ENCODE measurements around the gene ZFYVE28.

Gene ZFYVE28

GRCh38 chr4:2271279-2272025, 147.0 kb downstream of the ZFYVE28 start:
- no peak for TF ChIP-seq CTCF (IDR thresholded peaks at IDR 0.05; ENCODE audit: control insufficient read depth, extremely low read depth, insufficient read depth)
- no peak overlapping the region for H3K4me3 ChIP-seq (ENCODE audit: low read depth, low read length)
- DNase-seq (ENCODE audit: low read depth) = no peak

GRCh38 chr4:2270341-2271165, 147.9 kb downstream of the ZFYVE28 start:
- DNase-seq (ENCODE audit: low read depth) = no peak
- H3K4me3 ChIP-seq (ENCODE audit: low read depth, low read length) = no peak overlapping the region
- no peak for TF ChIP-seq CTCF (IDR thresholded peaks at IDR 0.05; ENCODE audit: control insufficient read depth, extremely low read depth, insufficient read depth)

- TF ChIP-seq CTCF (IDR thresholded peaks at IDR 0.05; ENCODE audit: control insufficient read depth, extremely low read depth, insufficient read depth) = no peak
- no peak overlapping the region for H3K4me3 ChIP-seq (ENCODE audit: low read depth, low read length)
- no peak for DNase-seq (ENCODE audit: low read depth)
Observed at GRCh38 chr4:2269618-2270163, 148.8 kb downstream of the ZFYVE28 start.

DNA sequence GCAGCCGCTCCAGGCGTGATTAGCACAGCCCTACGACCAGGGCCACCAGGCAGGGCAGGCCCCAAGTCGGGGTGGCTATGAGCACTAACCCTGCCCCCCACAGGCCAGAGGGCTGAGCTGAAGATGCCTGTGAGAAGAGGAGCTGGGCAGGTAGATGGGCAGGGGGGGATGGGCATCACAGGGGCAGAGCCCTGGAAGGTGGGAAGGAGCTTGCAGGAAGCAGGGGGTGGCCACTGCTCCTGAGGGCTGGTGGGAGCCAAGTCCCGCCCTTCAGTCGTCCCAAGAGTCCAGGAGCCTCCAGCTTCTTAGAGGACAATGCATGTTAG, 149.3 kb downstream of the ZFYVE28 start:
- no peak for TF ChIP-seq CTCF (IDR thresholded peaks at IDR 0.05; ENCODE audit: control insufficient read depth, extremely low read depth, insufficient read depth)
- no peak for DNase-seq (ENCODE audit: low read depth)

DNA sequence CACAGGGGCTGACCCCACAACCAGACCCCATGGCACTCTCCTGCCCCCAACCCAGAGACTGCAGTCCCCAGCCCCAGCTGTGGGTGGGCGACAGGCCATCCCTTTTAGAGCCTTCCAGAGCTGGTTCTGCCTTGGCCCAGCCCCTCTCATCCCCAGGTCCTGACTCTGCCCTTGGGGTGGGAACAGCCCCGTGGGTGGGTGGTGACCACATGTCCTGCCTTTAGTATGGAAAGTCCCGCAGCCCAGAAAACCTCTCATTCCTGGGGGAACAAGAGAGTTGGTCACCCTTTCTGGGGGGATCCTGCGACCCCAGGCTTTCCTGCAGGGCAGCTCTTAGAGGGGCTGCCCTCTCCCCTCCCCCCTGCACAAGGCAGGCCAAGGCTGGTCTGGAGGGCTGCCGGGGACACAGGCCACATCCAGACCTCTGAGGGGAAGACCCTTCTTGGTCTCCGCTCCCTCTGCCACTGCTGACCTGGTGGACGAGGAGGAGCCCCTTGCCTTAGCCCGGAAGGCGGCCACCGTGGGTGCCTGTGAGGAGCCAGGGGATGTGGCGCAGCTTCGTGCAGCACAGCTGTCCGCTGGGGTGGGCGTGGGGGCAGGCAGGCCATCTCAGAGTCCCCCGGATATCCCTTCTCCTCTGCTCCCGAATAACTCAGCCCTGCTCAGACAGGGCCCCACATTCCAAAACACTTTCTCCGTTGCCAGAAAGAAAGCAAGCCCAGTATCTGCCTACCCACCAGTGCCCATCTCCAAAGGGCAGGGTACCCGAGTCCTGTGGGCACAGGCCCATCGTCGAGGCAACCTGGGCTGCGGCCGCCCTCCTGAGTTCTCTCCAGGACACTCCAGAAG, 149.9 kb downstream of the ZFYVE28 start:
- no peak for DNase-seq (ENCODE audit: low read depth)
- TF ChIP-seq CTCF (IDR thresholded peaks at IDR 0.05; ENCODE audit: control insufficient read depth, extremely low read depth, insufficient read depth) = no peak
- H3K4me3 ChIP-seq (ENCODE audit: low read depth, low read length) = no peak overlapping the region

More for the DNA sequence above, 149.3 kb downstream of the ZFYVE28 start:
- H3K4me3 ChIP-seq (ENCODE audit: low read depth, low read length) = no peak overlapping the region

DNA sequence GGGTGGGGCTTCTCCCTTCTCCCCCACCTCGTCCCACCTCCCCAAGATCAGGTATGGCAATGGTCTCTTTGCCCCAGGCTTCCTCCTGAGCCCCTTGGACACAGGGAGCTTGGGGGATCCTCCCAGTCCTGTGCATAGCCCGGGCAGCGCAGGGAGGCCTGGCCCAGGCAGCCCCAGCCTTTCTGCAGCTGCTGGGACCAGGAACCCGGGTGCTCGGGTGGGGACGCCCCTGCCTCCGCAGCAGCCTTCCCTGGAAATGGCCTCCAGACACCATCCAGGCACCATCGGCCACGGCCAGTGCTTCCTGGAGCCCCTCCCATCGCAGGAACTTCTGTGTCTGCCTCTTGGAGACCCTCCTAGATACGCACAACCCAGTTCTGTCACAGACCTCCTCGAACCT, 150.6 kb downstream of the ZFYVE28 start:
- H3K4me3 ChIP-seq (ENCODE audit: low read depth, low read length) = no peak overlapping the region
- no peak for TF ChIP-seq CTCF (IDR thresholded peaks at IDR 0.05; ENCODE audit: control insufficient read depth, extremely low read depth, insufficient read depth)

More for the DNA sequence above, 150.6 kb downstream of the ZFYVE28 start:
- no peak for DNase-seq (ENCODE audit: low read depth)

Measured in LNCaP clone FGC (cell line).